Right lobe of liver (tissue), 6 donors: ENCODE measurements around the gene AGFG1. TPM values are rescaled to one million over a fixed set of nuclear protein-coding genes. Genes with fewer than 3 reads are reported as not detected.

Experiments
- ATAC-seq, 4 donors: fragments of 200-7000 bp; cut with Tn5 transposase; one replicate each; pipeline ENCODE4 v1.9.1; 2020; ENCODE audit warnings: mild to moderate bottlenecking in 4 of 4, moderate library complexity in 4 of 4
- DNase-seq, 3 donors: peaks; one replicate each; pipeline ENCODE4 v3.0.0-alpha.2; 2020
- H3K27ac ChIP-seq, 3 donors: fragments of 200-600 bp; one replicate each; pipeline ENCODE4 v1.8.0; 2022
- H3K27me3 ChIP-seq, 2 donors: fragments of 200-600 bp; one replicate each; pipeline ENCODE4 v1.8.0; 2022
- H3K36me3 ChIP-seq, 4 donors: fragments of 200-600 bp; sonication (generic) in 1 of 4; one replicate each; pipeline versions ENCODE4 v1.5.1 to v1.8.0; 2017 to 2022; ENCODE audit warnings: control low read depth in 1 of 4
- H3K4me1 ChIP-seq, 4 donors: fragments of 200-600 bp; sonication (generic) in 1 of 4; one replicate each; pipeline versions ENCODE4 v1.5.1 to v1.8.0; 2017 to 2022; ENCODE audit warnings: control low read depth in 1 of 4
- H3K4me3 ChIP-seq, 3 donors: fragments of 200-600 bp; one replicate each; pipeline ENCODE4 v1.8.0; 2022
- H3K9me3 ChIP-seq, 4 donors: fragments of 200-600 bp; sonication (generic) in 1 of 4; one replicate each; pipeline versions ENCODE4 v1.5.1 to v1.8.0; 2017 to 2022; ENCODE audit warnings: control low read depth in 1 of 4
- CTCF ChIP-seq, 4 donors: fragments of 200-600 bp in 3 of 4; fragments of 450-650 bp in 1 of 4; IDR thresholded peaks; one replicate each; pipeline versions ENCODE4 v1.5.1 to v1.8.0; 2016 to 2022; ENCODE audit warnings: antibody characterized with exemption in 4 of 4, mild to moderate bottlenecking in 2 of 4
- POLR2A ChIP-seq: fragments of 450-650 bp; IDR thresholded peaks from one replicate; pipeline ENCODE4 v1.6.1; 2017; ENCODE audit warnings: antibody characterized with exemption, mild to moderate bottlenecking
- WGBS: methylation state at CpG from one replicate; pipeline ENCODE4 v1.1.6; 2018; ENCODE audit warnings: low coverage, low lambda C conversion rate; ENCODE audit not compliant: insufficient coverage; ENCODE audit errors: missing lambda C conversion rate; 5-methylcytosine and 5-hydroxymethylcytosine counted together
- intact Hi-C, 2 donors: fragments of 100-400 bp; cut with DNase I; formaldehyde crosslinking; loops; one replicate each; pipeline versions ENCODE4 v1.11.2 to v1.14.1; 2022
- total RNA-seq, 6 experiments: library from RNA; depleted of rRNA in 2 of 6; stranded (reverse); fragments of >200 nt in 2 of 6; fragmentation: NEBNext Ultra II Directional in 3 of 6; extraction: Animal tissue kit (Norgen Biotek cat#: 25700) in 3 of 6; gene quantifications; one replicate each; pipeline versions ENCODE4 v1.1.0 to v1.2.4, GENCODE V29; 2016 to 2023
- donor health status: DM: no; HTN: yes; CAD: no.
- donor health status: DM: no; HTN: no; CAD: no.
- donor health status: DM: no; HTN: no; CAD: no.
- donor health status: DM: no; HTN: yes; CAD: no.
- donor health status: DM: no; HTN: yes; CAD: no.

Gene AGFG1
- total RNA-seq, 6 experiments from 2014 or later = 25.2 to 70.0 (median 39.5) TPM

GRCh38 chr2:227451655-227451992 lies 20.3 kb upstream of the AGFG1 start:
- Histone ChIP-seq H3K27ac (peak overlapping the region in 1 of 3 donors; percentile 84), H3K27me3 (no peaks in the 10 kb centered on the region), H3K36me3 (no peaks in the 10 kb centered on the region), H3K4me1 (peaks cover 0 to 48% (median 14%) of the 10 kb centered on the region in 4 donors), H3K4me3 (no peak overlapping the region), H3K9me3 (no peaks in the 10 kb centered on the region)
- ATAC-seq = no peak
- TF ChIP-seq CTCF (IDR thresholded peaks at IDR 0.05) = no peak
- no peak for TF ChIP-seq POLR2A
- DNase-seq = no peak
- intact Hi-C loops = no loop called here

- no peak for TF ChIP-seq CTCF (IDR thresholded peaks at IDR 0.05)
- TF ChIP-seq POLR2A = no peak
- intact Hi-C loops = no loop called here
- DNase-seq (no peak), ATAC-seq (no peak)
- 90% methylated on average over 1 of the region's 1 CpG for WGBS
- peaks cover 0 to 48% (median 14%) of the 10 kb centered on the region in 4 donors for H3K4me1 ChIP-seq
- H3K27ac ChIP-seq = peak overlapping the region in 1 of 3 donors; percentile 11
- no peaks in the 10 kb centered on the region for H3K27me3 ChIP-seq
- no peaks in the 10 kb centered on the region for H3K36me3 ChIP-seq
- H3K9me3 ChIP-seq = no peaks in the 10 kb centered on the region
- H3K4me3 ChIP-seq = no peak overlapping the region
These were observed 18.1 kb upstream of the AGFG1 start for GRCh38 chr2:227453810-227454209.

- H3K4me1 ChIP-seq = peaks cover 0 to 47% (median 13%) of the 10 kb centered on the region in 4 donors
- intact Hi-C loops = no loop called here
- H3K36me3 ChIP-seq = no peaks in the 10 kb centered on the region
- TF ChIP-seq POLR2A = no peak
- TF ChIP-seq CTCF (IDR thresholded peaks at IDR 0.05) = no peak
- H3K27me3 ChIP-seq = no peaks in the 10 kb centered on the region
- H3K4me3 ChIP-seq = no peak overlapping the region
- H3K27ac ChIP-seq = peak overlapping the region in 1 of 3 donors; percentile 11
- ATAC-seq = peak in 1 of 4 donors; percentile 27
- no peak for DNase-seq
- H3K9me3 ChIP-seq = no peaks in the 10 kb centered on the region
These were observed 17.6 kb upstream of the AGFG1 start for GRCh38 chr2:227454323-227454860.

GRCh38 chr2:227455200-227455599 lies 16.8 kb upstream of the AGFG1 start:
- H3K27me3 ChIP-seq = no peaks in the 10 kb centered on the region
- TF ChIP-seq CTCF (IDR thresholded peaks at IDR 0.05) (no peak), POLR2A (no peak)
- intact Hi-C loops = no loop called here
- no peaks in the 10 kb centered on the region for H3K36me3 ChIP-seq
- H3K4me3 ChIP-seq = no peak overlapping the region
- H3K9me3 ChIP-seq = no peaks in the 10 kb centered on the region
- 51% methylated on average over 2 of the region's 2 CpGs for WGBS
- no peak for ATAC-seq
- H3K27ac ChIP-seq = no peak overlapping the region
- peaks cover 0 to 39% (median 9%) of the 10 kb centered on the region in 4 donors for H3K4me1 ChIP-seq
- no peak for DNase-seq

GRCh38 chr2:227456102-227456501 lies 15.9 kb upstream of the AGFG1 start:
- no peak overlapping the region for H3K27ac ChIP-seq
- DNase-seq = no peak
- peaks cover 0 to 30% (median 4%) of the 10 kb centered on the region in 4 donors for H3K4me1 ChIP-seq
- H3K4me3 ChIP-seq = no peak overlapping the region
- intact Hi-C loops = no loop called here
- H3K36me3 ChIP-seq = no peaks in the 10 kb centered on the region
- no peaks in the 10 kb centered on the region for H3K9me3 ChIP-seq
- 94% methylated on average over 2 of the region's 2 CpGs for WGBS
- no peak for TF ChIP-seq CTCF (IDR thresholded peaks at IDR 0.05)
- H3K27me3 ChIP-seq = no peaks in the 10 kb centered on the region
- ATAC-seq = no peak
